Measurements from ENCODE around the gene NUDT8. TPM values are rescaled to one million over a fixed set of nuclear protein-coding genes. Genes with fewer than 3 reads are reported as not detected.

Gene NUDT8
- polyA plus RNA-seq, 1 donor (not counting 4 experiments of a cell fraction or from before 2014, with no cell fraction given): 1.1 TPM

GRCh38 chr11:67613313-67613959 lies 16.3 kb downstream of the NUDT8 start:
- FAIRE-seq (no peak), DNase-seq (ENCODE audit: low read depth, low spot score) (no peak)
- Histone ChIP-seq H2AFZ (ENCODE audit: control insufficient read depth, low read length) (peak overlapping the region; percentile 89), H3K4me3 (ENCODE audit: control insufficient read depth in 2 of 3, extremely low read depth in 1 of 3, insufficient read depth in 2 of 3, low read depth in 1 of 3, low read length in 3 of 3) (peak overlapping the region in 1 of 3 experiments; percentile 50), H3K27ac (ENCODE audit: control insufficient read depth, insufficient read depth, low read length) (peak overlapping the region; percentile 84), H3K9me1 (ENCODE audit: control insufficient read depth, extremely low read depth, insufficient read depth, low read length) (no peaks in the 10 kb centered on the region), H3K9ac (ENCODE audit: control insufficient read depth, extremely low read depth, insufficient read depth, low read length) (peak overlapping the region; percentile 81), H3K4me1 (ENCODE audit: control insufficient read depth, extremely low read depth, insufficient read depth, low read length) (peaks cover 13% of the 10 kb centered on the region), H3K9me3 (ENCODE audit: control insufficient read depth, low read depth, low read length) (no peaks in the 10 kb centered on the region), H3K36me3 (ENCODE audit: control insufficient read depth in 2 of 2, extremely low read depth in 1 of 2, insufficient read depth in 2 of 2, low read length in 2 of 2) (peaks cover 23 to 28% of the 10 kb centered on the region in 2 experiments), H4K20me1 (ENCODE audit: control insufficient read depth, extremely low read depth, insufficient read depth, low read length) (no peaks in the 10 kb centered on the region), H3K79me2 (ENCODE audit: control insufficient read depth, insufficient read depth, low read length) (peaks cover 1% of the 10 kb centered on the region), H3K27me3 (ENCODE audit: control insufficient read depth, extremely low read depth, insufficient read depth, low read length) (peaks cover 10% of the 10 kb centered on the region), H3K4me2 (ENCODE audit: control insufficient read depth, extremely low read depth, insufficient read depth, low read depth, low read length) (peak overlapping the region; percentile 83)
- TF ChIP-seq EZH2 (IDR thresholded peaks at IDR 0.05; ENCODE audit: low read length) (no peak), CTCF (optimal IDR thresholded peaks at IDR 0.05 in 1 of 3, IDR thresholded peaks at IDR 0.05 in 1 of 3, conservative IDR thresholded peaks at IDR 0.05 in 1 of 3; ENCODE audit: extremely low read depth in 1 of 3, insufficient read depth in 2 of 3, low read length in 3 of 3) (no peak)
- dilution Hi-C loops (cut with MboI; ENCODE audit: extremely low pct_ligation_motif_present, low sequenced_read_pairs): no loop called here

- dilution Hi-C loops (cut with MboI; ENCODE audit: extremely low pct_ligation_motif_present, low sequenced_read_pairs): no loop called here
- H3K79me2 ChIP-seq (ENCODE audit: control insufficient read depth, insufficient read depth, low read length): peaks cover 7% of the 10 kb centered on the region
- no peak overlapping the region for H3K27ac ChIP-seq (ENCODE audit: control insufficient read depth, insufficient read depth, low read length)
- H3K9me3 ChIP-seq (ENCODE audit: control insufficient read depth, low read depth, low read length): no peaks in the 10 kb centered on the region
- H3K4me1 ChIP-seq (ENCODE audit: control insufficient read depth, extremely low read depth, insufficient read depth, low read length): peaks cover 13% of the 10 kb centered on the region
- no peaks in the 10 kb centered on the region for H4K20me1 ChIP-seq (ENCODE audit: control insufficient read depth, extremely low read depth, insufficient read depth, low read length)
- H3K27me3 ChIP-seq (ENCODE audit: control insufficient read depth, extremely low read depth, insufficient read depth, low read length): peaks cover 10% of the 10 kb centered on the region
- no peak overlapping the region for H2AFZ ChIP-seq (ENCODE audit: control insufficient read depth, low read length)
- no peak overlapping the region for H3K4me3 ChIP-seq (ENCODE audit: control insufficient read depth in 2 of 3, extremely low read depth in 1 of 3, insufficient read depth in 2 of 3, low read depth in 1 of 3, low read length in 3 of 3)
- no peak overlapping the region for H3K4me2 ChIP-seq (ENCODE audit: control insufficient read depth, extremely low read depth, insufficient read depth, low read depth, low read length)
- no peaks in the 10 kb centered on the region for H3K9me1 ChIP-seq (ENCODE audit: control insufficient read depth, extremely low read depth, insufficient read depth, low read length)
- TF ChIP-seq CTCF (optimal IDR thresholded peaks at IDR 0.05 in 1 of 3, IDR thresholded peaks at IDR 0.05 in 1 of 3, conservative IDR thresholded peaks at IDR 0.05 in 1 of 3; ENCODE audit: extremely low read depth in 1 of 3, insufficient read depth in 2 of 3, low read length in 3 of 3) (no peak), EZH2 (IDR thresholded peaks at IDR 0.05; ENCODE audit: low read length) (no peak)
- DNase-seq (ENCODE audit: low read depth, low spot score) (no peak), FAIRE-seq (no peak)
- H3K36me3 ChIP-seq (ENCODE audit: control insufficient read depth in 2 of 2, extremely low read depth in 1 of 2, insufficient read depth in 2 of 2, low read length in 2 of 2): peaks cover 23 to 28% of the 10 kb centered on the region in 2 experiments
- H3K9ac ChIP-seq (ENCODE audit: control insufficient read depth, extremely low read depth, insufficient read depth, low read length): no peak overlapping the region
These were observed 17.0 kb downstream of the NUDT8 start for GRCh38 chr11:67612751-67613150.
